Stimulated activated CD4-positive, alpha-beta T cell treated with anti-CD3 and anti-CD28 coated beads, Interleukin-4, amount 100 ng/mL, for 1 hour (primary cell): ENCODE measurements around the gene MRPS33.
"Not testable (repeated sequence)": the region's sequence is repeated elsewhere in the genome, so short reads cannot be mapped to it uniquely, and the experiment has no call there.

Source experiments
- DNase-seq: peaks from one replicate; pipeline ENCODE4 v3.0.0-alpha.2; 2020

The MRPS33 gene

GRCh38 chr7:141012044-141012685, 2.6 kb downstream of the MRPS33 start:
- peak; percentile 70 for DNase-seq

- DNase-seq = no peak
These were observed 3.3 kb downstream of the MRPS33 start for GRCh38 chr7:141011443-141011842.

GRCh38 chr7:141003172-141004065, 11.3 kb downstream of the MRPS33 start:
- DNase-seq = no peak

DNA sequence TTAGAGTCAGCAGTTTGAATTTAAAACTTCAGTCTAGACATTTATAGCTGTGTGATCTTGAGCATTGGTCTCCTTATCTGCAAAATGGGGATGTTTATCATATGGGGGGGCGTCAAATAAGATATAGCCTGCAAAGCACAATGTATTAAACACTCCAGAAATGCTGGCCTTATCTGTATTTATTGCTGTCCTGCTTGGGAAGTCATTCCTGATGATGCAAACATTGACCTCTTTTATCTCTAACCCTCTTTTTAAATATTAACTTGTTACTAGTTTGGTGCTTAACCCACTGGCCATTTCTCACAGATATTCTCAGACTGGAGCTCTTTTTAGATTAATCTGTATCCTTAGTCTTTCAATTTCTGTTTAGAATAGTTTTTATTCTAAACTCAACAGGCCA, 13.2 kb downstream of the MRPS33 start:
- DNase-seq = no peak

- DNase-seq = no peak
These were observed 13.6 kb downstream of the MRPS33 start for GRCh38 chr7:141001122-141001521.

DNA sequence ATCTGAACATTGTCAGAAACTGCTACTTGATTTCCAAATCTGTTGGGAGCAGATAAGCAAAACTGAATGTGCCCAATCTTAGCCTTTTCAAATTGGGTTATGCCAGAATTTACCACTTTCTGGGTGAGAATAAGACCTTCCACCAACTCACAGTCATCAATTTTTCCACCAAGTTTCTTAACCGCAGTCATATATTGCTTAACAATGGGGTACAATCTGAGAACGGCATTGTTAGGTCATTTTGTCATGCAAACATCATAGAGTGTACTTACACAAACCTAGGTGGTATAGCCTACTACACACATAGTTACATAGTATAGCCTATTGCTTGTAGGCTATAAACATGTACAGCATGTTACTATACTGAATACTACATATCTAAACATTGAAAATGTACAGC, 16.0 kb downstream of the MRPS33 start:
- DNase-seq = no peak

DNA sequence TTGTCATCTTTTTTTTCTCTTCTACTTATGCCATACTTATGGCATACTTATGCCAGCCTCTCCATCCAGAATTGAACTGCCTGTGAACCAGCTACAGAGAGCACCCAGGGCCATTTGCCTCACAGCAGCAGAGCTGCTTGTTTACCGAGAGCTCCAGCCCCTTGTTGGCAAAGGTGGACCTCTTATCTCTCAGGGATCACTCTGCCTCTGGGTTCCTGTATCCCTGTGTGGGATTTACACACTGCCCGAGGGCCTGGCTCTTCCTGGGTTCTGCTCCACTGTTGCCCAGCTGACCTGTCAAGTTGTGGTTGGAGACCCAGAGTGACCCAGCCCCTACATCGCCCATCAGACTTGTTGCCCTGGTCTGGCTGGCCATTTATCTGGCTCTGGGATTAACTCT, 22.3 kb downstream of the MRPS33 start:
- DNase-seq = no peak

- DNase-seq = no peak
These were observed 24.4 kb downstream of the MRPS33 start for GRCh38 chr7:140990193-140990962.

GRCh38 chr7:140989068-140989467, 25.7 kb downstream of the MRPS33 start:
- DNase-seq = no peak

GRCh38 chr7:140983802-140984201, 30.9 kb downstream of the MRPS33 start:
- DNase-seq = no peak

GRCh38 chr7:140982508-140982907, 32.2 kb downstream of the MRPS33 start:
- DNase-seq = no peak

GRCh38 chr7:140981951-140982350, 32.8 kb downstream of the MRPS33 start:
- no peak for DNase-seq

GRCh38 chr7:140977741-140978140, 37.0 kb downstream of the MRPS33 start:
- no peak for DNase-seq

DNA sequence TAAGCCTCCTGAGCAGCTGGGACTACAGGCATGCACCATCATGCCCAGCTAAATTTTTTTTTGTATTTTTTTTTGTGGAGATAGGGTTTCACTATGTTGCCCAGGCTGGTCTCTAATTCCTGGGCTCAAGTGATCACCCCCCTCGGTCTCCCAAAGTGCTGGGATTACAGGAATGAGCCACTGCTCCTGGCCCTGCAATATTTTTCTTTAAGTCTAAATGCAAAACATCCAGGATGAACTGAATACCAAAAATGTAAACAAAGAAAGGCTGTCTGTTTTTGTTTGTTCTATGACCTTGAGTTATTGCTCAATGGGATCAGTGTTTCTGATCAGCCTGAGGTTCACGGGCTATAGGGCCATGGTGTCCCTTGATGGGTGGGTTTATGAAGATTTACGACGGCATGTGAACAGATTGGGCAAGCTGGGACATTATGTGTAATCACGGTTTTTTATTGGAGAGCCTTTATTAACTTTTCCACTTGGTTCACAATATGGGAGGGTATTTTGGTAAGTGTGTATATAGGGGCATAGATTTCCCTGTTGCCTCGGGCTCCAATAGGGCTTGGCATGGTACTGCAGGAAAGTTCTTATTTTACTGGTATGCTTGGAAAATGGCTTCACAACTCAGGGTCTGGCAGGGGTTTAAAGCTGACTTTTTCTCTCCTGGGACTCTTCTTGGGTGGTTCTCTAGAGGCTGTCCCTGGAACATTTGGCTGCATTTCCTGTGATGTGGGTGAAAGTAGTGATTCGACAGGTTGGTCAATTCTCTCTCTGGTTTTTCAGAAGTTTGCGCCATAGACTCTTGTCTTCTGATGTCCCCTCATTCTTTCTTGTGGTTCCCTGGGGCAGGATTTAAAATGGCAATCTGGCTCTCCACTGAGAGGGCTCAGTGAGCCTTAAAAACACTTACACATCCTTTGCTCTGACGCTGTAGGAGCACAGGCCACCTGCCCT, 41.6 kb downstream of the MRPS33 start:
- no peak for DNase-seq

GRCh38 chr7:140972344-140972743, 42.4 kb downstream of the MRPS33 start:
- no peak for DNase-seq

DNA sequence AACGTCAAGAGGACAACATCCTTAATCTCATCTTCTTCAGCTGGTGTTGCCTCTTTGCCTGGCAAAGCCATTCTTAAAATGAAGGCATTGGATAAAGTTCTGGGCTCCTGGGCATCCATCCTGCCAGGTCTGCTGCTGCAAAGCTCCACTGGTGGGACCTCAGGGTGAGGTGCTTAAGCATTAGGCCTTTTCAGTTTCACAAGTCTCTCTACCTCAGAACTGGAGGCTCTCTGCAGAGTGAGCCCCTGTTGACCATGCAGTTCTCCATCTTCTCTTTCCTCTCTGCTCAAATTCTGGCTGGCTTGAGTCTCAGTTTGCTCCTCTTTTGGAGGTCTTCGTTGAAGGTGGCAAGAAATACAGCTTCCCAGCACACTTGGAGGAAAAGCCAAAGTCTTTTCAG, 47.3 kb downstream of the MRPS33 start:
- no peak for DNase-seq

DNA sequence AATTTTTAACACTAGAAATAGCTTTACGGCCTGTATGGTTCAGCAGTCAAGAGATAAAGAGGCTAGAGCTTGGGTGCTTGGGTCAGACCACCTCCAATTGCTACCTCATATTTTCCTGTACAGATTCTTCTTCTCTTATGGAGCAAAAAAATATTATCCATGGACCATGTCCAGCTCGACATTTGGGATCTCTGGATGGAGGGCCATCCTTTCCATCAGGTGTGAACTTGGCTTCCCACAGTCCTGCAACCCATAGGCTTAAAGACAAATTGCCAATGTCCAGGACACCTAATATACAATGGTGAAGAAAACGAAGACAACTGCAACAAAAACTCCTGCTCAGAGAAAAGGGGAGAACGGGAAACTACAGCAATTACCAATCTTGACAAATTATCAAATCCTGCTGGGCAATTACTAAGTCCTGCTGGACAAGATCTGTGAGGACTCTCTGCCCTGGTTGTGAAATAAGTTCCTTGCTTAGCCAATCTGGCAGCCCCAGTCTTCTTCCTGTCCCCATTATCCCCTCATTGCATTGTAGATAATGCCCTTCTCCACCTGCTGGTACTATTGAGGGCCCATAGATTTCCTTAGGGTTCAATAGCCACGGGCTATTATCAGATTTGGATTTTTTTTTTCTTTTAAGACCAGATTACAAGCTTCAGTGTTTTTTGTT, 48.1 kb downstream of the MRPS33 start:
- no peak for DNase-seq

DNA sequence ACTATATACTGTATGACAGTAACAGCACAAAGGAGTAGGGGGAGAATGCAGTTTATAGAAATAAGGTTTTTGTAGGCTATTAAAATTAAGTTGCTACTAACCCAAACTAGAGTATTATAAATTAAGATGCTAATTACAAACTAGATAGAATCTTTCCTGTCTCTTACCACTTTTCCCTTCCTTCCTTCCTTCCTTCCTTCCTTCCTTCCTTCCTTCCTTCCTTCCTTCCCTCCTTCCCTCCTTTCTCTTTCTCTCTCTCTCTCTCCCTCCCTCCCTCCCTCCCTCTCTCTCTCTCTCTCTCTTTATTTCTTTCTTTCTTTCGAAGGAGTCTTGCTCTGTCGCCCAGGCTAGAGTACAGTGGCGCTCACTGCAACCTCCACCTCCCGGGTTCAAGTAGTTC, 53.6 kb downstream of the MRPS33 start:
- no peak for DNase-seq

GRCh38 chr7:140956997-140957396, 57.8 kb downstream of the MRPS33 start:
- not testable (repeated sequence) for DNase-seq
